Adrenal gland (tissue), 5 donors: ENCODE data around the gene CALML5.

ENCODE experiments used
- POLR2A ChIP-seq, 2 donors: fragments of 450-650 bp; IDR thresholded peaks; one replicate each; pipeline ENCODE4 v1.6.1; 2017; ENCODE audit warnings: antibody characterized with exemption in 2 of 2, mild to moderate bottlenecking in 2 of 2, moderate library complexity in 1 of 2
- TF ChIP-seq, protein P1 (sequence below), 6 experiments: fragments of 450-650 bp in 4 of 6; fragments of 200-600 bp in 2 of 6; sonication (generic) in 1 of 6; IDR thresholded peaks; 1 replicate in 5 of 6; 2 replicates in 1 of 6; pipeline versions ENCODE4 v1.5.1 to v1.8.0; 2016 to 2021; ENCODE audit warnings: antibody characterized with exemption in 6 of 6, mild to moderate bottlenecking in 2 of 6, moderate library complexity in 1 of 6
- donor health status: DM: no; HTN: no; CAD: no.

DNA sequence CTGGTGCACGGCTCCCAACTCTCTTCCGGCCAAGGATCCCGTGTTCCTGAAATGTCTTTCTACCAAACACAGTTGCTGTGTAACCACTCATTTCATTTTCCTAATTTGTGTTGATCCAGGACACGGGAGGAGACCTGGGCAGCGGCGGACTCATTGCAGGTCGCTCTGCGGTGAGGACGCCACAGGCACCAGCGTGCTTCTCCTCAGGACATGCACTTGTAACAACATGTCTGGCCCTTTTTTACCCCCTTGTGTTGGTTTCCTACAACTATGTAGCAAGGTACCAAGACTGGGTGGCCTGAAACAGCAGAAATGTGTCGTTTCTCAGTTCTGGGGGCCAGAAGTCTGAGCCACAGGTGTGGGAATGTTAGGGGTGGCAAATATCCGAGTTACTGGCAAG, 18.2 kb downstream of the CALML5 start:
- no peak for TF ChIP-seq POLR2A (IDR thresholded peaks at IDR 0.05)
- TF ChIP-seq, protein P1, sequence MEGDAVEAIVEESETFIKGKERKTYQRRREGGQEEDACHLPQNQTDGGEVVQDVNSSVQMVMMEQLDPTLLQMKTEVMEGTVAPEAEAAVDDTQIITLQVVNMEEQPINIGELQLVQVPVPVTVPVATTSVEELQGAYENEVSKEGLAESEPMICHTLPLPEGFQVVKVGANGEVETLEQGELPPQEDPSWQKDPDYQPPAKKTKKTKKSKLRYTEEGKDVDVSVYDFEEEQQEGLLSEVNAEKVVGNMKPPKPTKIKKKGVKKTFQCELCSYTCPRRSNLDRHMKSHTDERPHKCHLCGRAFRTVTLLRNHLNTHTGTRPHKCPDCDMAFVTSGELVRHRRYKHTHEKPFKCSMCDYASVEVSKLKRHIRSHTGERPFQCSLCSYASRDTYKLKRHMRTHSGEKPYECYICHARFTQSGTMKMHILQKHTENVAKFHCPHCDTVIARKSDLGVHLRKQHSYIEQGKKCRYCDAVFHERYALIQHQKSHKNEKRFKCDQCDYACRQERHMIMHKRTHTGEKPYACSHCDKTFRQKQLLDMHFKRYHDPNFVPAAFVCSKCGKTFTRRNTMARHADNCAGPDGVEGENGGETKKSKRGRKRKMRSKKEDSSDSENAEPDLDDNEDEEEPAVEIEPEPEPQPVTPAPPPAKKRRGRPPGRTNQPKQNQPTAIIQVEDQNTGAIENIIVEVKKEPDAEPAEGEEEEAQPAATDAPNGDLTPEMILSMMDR (IDR thresholded peaks at IDR 0.05): no peak
